Muscle of leg (tissue), 11 donors: Measurements from ENCODE around the gene KIF1B. TPM values are rescaled to one million over a fixed set of nuclear protein-coding genes. Genes with fewer than 3 reads are reported as not detected.

Experiments
- DNase-seq: peaks from one replicate; pipeline ENCODE4 v3.0.0; 2013
- H3K27ac ChIP-seq: one replicate; pipeline ENCODE4 v1.5.1; 2013; ENCODE audit warnings: mild to moderate bottlenecking, low read length, control low read depth
- H3K27me3 ChIP-seq: one replicate; pipeline ENCODE4 v1.6.1; 2013; ENCODE audit warnings: low read length; ENCODE audit not compliant: control insufficient read depth, insufficient read depth
- H3K36me3 ChIP-seq: one replicate; pipeline ENCODE4 v1.6.1; 2013; ENCODE audit warnings: low read length; ENCODE audit not compliant: control insufficient read depth, insufficient read depth
- H3K4me1 ChIP-seq: one replicate; pipeline ENCODE4 v1.6.1; 2013; ENCODE audit warnings: low read length; ENCODE audit not compliant: control insufficient read depth, insufficient read depth
- H3K4me3 ChIP-seq: one replicate; pipeline ENCODE4 v1.5.1; 2013; ENCODE audit warnings: low read length, control low read depth
- H3K9me3 ChIP-seq: replicated peaks from 2 replicates; pipeline ENCODE4 v1.6.1; 2013; ENCODE audit warnings: low read depth, low read length; ENCODE audit not compliant: control insufficient read depth
- WGBS: methylation state at CpG from one replicate; pipeline ENCODE4 v1.1.5; 2013; ENCODE audit warnings: missing lambda C conversion rate; ENCODE audit not compliant: insufficient coverage; 5-methylcytosine and 5-hydroxymethylcytosine counted together
- polyA plus RNA-seq, 8 donors: library from polyadenylated mRNA; unstranded; fragments of 120-200 nt; gene quantifications; one replicate each; pipeline versions ENCODE4 v1.2.1 to v1.2.3, GENCODE V29; 2013; ENCODE audit warnings: inconsistent platforms in 1 of 8, low replicate concordance in 1 of 8; ENCODE audit not compliant: insufficient read length in 8 of 8, insufficient read depth in 1 of 8
- total RNA-seq: library from RNA; stranded (reverse); fragments of 120-200 nt; gene quantifications from one replicate; pipeline ENCODE4 v1.2.4, GENCODE V29; 2013

Gene KIF1B
- total and polyA plus RNA-seq, 9 donors, result 86.3 to 189 (median 139) TPM

- H3K4me3 ChIP-seq, result no peak overlapping the region
- no peaks in the 10 kb centered on the region for H3K4me1 ChIP-seq
- no peaks in the 10 kb centered on the region for H3K27me3 ChIP-seq
- 75% methylated on average over 1 of the region's 2 CpGs for WGBS
- DNase-seq, result no peak
- peaks cover 4% of the 10 kb centered on the region for H3K36me3 ChIP-seq
- no peak overlapping the region for H3K27ac ChIP-seq
- no peaks in the 10 kb centered on the region for H3K9me3 ChIP-seq
These were observed 18.2 kb downstream of the KIF1B start for GRCh38 chr1:10228528-10228927.

- H3K4me1 ChIP-seq, result no peaks in the 10 kb centered on the region
- peaks cover 14% of the 10 kb centered on the region for H3K36me3 ChIP-seq
- no peaks in the 10 kb centered on the region for H3K9me3 ChIP-seq
- WGBS, result 100% methylated on average over 2 of the region's 5 CpGs
- H3K4me3 ChIP-seq, result no peak overlapping the region
- no peaks in the 10 kb centered on the region for H3K27me3 ChIP-seq
- DNase-seq, result no peak
- H3K27ac ChIP-seq, result no peak overlapping the region
These were observed 19.5 kb downstream of the KIF1B start for GRCh38 chr1:10229903-10230302.

GRCh38 chr1:10232163-10232562 is 21.8 kb downstream of the KIF1B start:
- Histone ChIP-seq H3K27ac (no peak overlapping the region), H3K27me3 (no peaks in the 10 kb centered on the region), H3K36me3 (peaks cover 22% of the 10 kb centered on the region), H3K4me1 (no peaks in the 10 kb centered on the region), H3K4me3 (no peak overlapping the region), H3K9me3 (no peaks in the 10 kb centered on the region)
- WGBS, result no CpG with 5 or more reads among the region's 5 CpGs
- peak; percentile 59 for DNase-seq

- no peaks in the 10 kb centered on the region for H3K27me3 ChIP-seq
- peak overlapping the region; percentile 78 for H3K27ac ChIP-seq
- H3K36me3 ChIP-seq, result peaks cover 22% of the 10 kb centered on the region
- DNase-seq, result peak; percentile 92
- H3K4me1 ChIP-seq, result peaks cover 2% of the 10 kb centered on the region
- no peaks in the 10 kb centered on the region for H3K9me3 ChIP-seq
- H3K4me3 ChIP-seq, result no peak overlapping the region
- WGBS, result no CpG with 5 or more reads among the region's 2 CpGs
These were observed 26.2 kb downstream of the KIF1B start for GRCh38 chr1:10236405-10237156.

GRCh38 chr1:10237157-10237539 is 26.8 kb downstream of the KIF1B start:
- Histone ChIP-seq H3K9me3 (no peaks in the 10 kb centered on the region), H3K36me3 (peaks cover 22% of the 10 kb centered on the region), H3K4me3 (no peak overlapping the region), H3K27me3 (no peaks in the 10 kb centered on the region), H3K27ac (peak overlapping the region; percentile 78), H3K4me1 (peaks cover 2% of the 10 kb centered on the region)
- no CpG with 5 or more reads among the region's 1 CpG for WGBS
- DNase-seq, result no peak

- no peak for DNase-seq
- H3K27me3 ChIP-seq, result no peaks in the 10 kb centered on the region
- H3K4me1 ChIP-seq, result peaks cover 2% of the 10 kb centered on the region
- no peak overlapping the region for H3K4me3 ChIP-seq
- H3K27ac ChIP-seq, result no peak overlapping the region
- no peaks in the 10 kb centered on the region for H3K9me3 ChIP-seq
- no peaks in the 10 kb centered on the region for H3K36me3 ChIP-seq
- WGBS, result no CpG with 5 or more reads among the region's 7 CpGs
These were observed 31.8 kb downstream of the KIF1B start for GRCh38 chr1:10242135-10242534.

GRCh38 chr1:10242811-10243210 is 32.4 kb downstream of the KIF1B start:
- no CpG with 5 or more reads among the region's 6 CpGs for WGBS
- no peak overlapping the region for H3K27ac ChIP-seq

GRCh38 chr1:10245674-10246073 is 35.3 kb downstream of the KIF1B start:
- Histone ChIP-seq H3K4me3 (no peak overlapping the region), H3K27ac (no peak overlapping the region), H3K36me3 (no peaks in the 10 kb centered on the region), H3K27me3 (no peaks in the 10 kb centered on the region), H3K9me3 (no peaks in the 10 kb centered on the region), H3K4me1 (peaks cover 3% of the 10 kb centered on the region)
- no CpG with 5 or more reads among the region's 3 CpGs for WGBS
- no peak for DNase-seq

More at GRCh38 chr1:10242811-10243210, 32.4 kb downstream of the KIF1B start:
- Histone ChIP-seq H3K4me3 (no peak overlapping the region), H3K4me1 (peaks cover under 1% of the 10 kb centered on the region), H3K36me3 (no peaks in the 10 kb centered on the region), H3K27me3 (no peaks in the 10 kb centered on the region), H3K9me3 (no peaks in the 10 kb centered on the region)
- DNase-seq, result no peak

- 93% methylated on average over 2 of the region's 12 CpGs for WGBS
- no peaks in the 10 kb centered on the region for H3K36me3 ChIP-seq
- H3K4me1 ChIP-seq, result peaks cover 25% of the 10 kb centered on the region
- H3K27me3 ChIP-seq, result no peaks in the 10 kb centered on the region
- H3K4me3 ChIP-seq, result no peak overlapping the region
- no peak overlapping the region for H3K27ac ChIP-seq
- no peak for DNase-seq
- no peaks in the 10 kb centered on the region for H3K9me3 ChIP-seq
These were observed 39.6 kb downstream of the KIF1B start for GRCh38 chr1:10249808-10250457.

GRCh38 chr1:10250663-10251062 is 40.3 kb downstream of the KIF1B start:
- no peak for DNase-seq
- Histone ChIP-seq H3K9me3 (no peaks in the 10 kb centered on the region), H3K36me3 (no peaks in the 10 kb centered on the region), H3K27me3 (no peaks in the 10 kb centered on the region), H3K27ac (peak overlapping the region; percentile 23), H3K4me1 (peaks cover 27% of the 10 kb centered on the region), H3K4me3 (no peak overlapping the region)
- WGBS, result 85% methylated on average over 4 of the region's 7 CpGs
